Prostate gland (tissue), 2 donors: Measurements from ENCODE around the gene TP53I11. TPM values are rescaled to one million over a fixed set of nuclear protein-coding genes. Genes with fewer than 3 reads are reported as not detected.

Experiments used
- DNase-seq: peaks from one replicate; pipeline ENCODE4 v3.0.0-alpha.2; 2019; ENCODE audit warnings: low spot score
- H3K27ac ChIP-seq, 2 donors: fragments of 200-600 bp; sonication (generic); 2 replicates each; pipeline ENCODE4 v1.5.1; 2017 to 2019
- H3K27me3 ChIP-seq: fragments of 200-600 bp; sonication (generic); replicated peaks from 2 replicates; pipeline ENCODE4 v1.5.1; 2019; ENCODE audit not compliant: insufficient read depth
- H3K36me3 ChIP-seq, 2 donors: fragments of 200-600 bp; sonication (generic); 1 replicate in 1 of 2; 2 replicates in 1 of 2; pipeline versions ENCODE4 v1.5.1 to v1.8.1; 2017 to 2019
- H3K4me1 ChIP-seq: fragments of 200-600 bp; sonication (generic); replicated peaks from 2 replicates; pipeline ENCODE4 v1.5.1; 2019
- H3K4me3 ChIP-seq, 2 donors: fragments of 200-600 bp; sonication (generic); 2 replicates each; pipeline ENCODE4 v1.5.1; 2017 to 2019
- H3K9me3 ChIP-seq: fragments of 200-600 bp; sonication (generic); 2 replicates; pipeline ENCODE4 v1.5.1; 2017
- CTCF ChIP-seq, 4 experiments: fragments of 200-600 bp in 2 of 4; fragments of 450-650 bp in 2 of 4; sonication (generic) in 2 of 4; IDR thresholded peaks; 1 replicate in 3 of 4; 2 replicates in 1 of 4; pipeline ENCODE4 v1.5.1; 2016 to 2019; ENCODE audit warnings: antibody characterized with exemption in 4 of 4, mild to moderate bottlenecking in 2 of 4, moderate library complexity in 2 of 4
- POLR2A ChIP-seq: fragments of 450-650 bp; IDR thresholded peaks from one replicate; pipeline ENCODE4 v1.6.1; 2016; ENCODE audit warnings: antibody characterized with exemption, mild to moderate bottlenecking
- POLR2AphosphoS5 ChIP-seq: sonication (generic); formaldehyde crosslinking; IDR thresholded peaks from one replicate; pipeline ENCODE4 v1.6.1; 2017; ENCODE audit warnings: antibody characterized with exemption
- WGBS: methylation state at CpG from one replicate; pipeline ENCODE4 v1.1.5; 2018; 5-methylcytosine and 5-hydroxymethylcytosine counted together
- intact Hi-C: fragments of 100-400 bp; cut with DNase I; formaldehyde crosslinking; loops from one replicate; pipeline ENCODE4 v1.14.2; 2022
- total RNA-seq, 2 donors: library from RNA; depleted of rRNA; stranded (reverse); fragments of >200 nt; gene quantifications; one replicate each; pipeline ENCODE4 v1.1.0, GENCODE V29; 2016

TP53I11 gene
- total RNA-seq, 2 donors from 2014 or later, result 72.0 to 115 TPM

DNA sequence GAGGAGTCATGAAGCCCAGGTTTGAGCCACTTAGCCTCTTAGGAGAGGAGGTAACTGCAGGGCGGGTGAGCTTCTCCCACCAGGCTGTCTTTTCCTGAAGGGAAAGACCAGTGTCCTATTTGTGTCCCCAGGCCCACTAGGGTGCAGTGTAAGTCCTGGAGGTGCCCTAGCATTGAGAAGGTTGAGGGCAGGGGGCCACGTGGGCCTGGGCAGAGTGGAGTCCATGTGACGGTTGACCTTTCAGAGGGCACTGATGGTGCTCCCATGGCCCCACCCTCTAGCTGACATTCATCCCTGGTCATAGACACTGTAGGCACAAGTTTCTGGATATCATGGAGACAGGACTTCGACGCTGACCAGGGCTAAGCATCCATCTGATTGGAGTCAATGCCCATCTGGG, 44.1 kb upstream of the TP53I11 start:
- no peak overlapping the region for H3K27ac ChIP-seq
- 61% methylated on average over 5 of the region's 5 CpGs for WGBS
- no peak for DNase-seq
- TF ChIP-seq POLR2A (no peak), CTCF (IDR thresholded peaks at IDR 0.05) (no peak), POLR2AphosphoS5 (no peak)
- H3K27me3 ChIP-seq, result no peaks in the 10 kb centered on the region
- intact Hi-C loops, result no loop called here
- H3K36me3 ChIP-seq, result no peaks in the 10 kb centered on the region
- H3K9me3 ChIP-seq, result no peaks in the 10 kb centered on the region
- H3K4me1 ChIP-seq, result no peaks in the 10 kb centered on the region
- H3K4me3 ChIP-seq, result no peak overlapping the region

- Histone ChIP-seq H3K4me1 (no peaks in the 10 kb centered on the region), H3K27me3 (no peaks in the 10 kb centered on the region), H3K36me3 (no peaks in the 10 kb centered on the region), H3K4me3 (no peak overlapping the region), H3K9me3 (no peaks in the 10 kb centered on the region), H3K27ac (peak overlapping the region in 1 of 2 donors; percentile 6)
- TF ChIP-seq POLR2AphosphoS5 (peak; percentile 24), POLR2A (no peak), CTCF (IDR thresholded peaks at IDR 0.05) (no peak)
- intact Hi-C loops, result no loop called here
- DNase-seq, result no peak
- WGBS, result 62% methylated on average over 10 of the region's 10 CpGs
These were observed 43.5 kb upstream of the TP53I11 start for GRCh38 chr11:44993971-44994704.

GRCh38 chr11:44992774-44993173, 42.1 kb upstream of the TP53I11 start:
- no peak for TF ChIP-seq CTCF (IDR thresholded peaks at IDR 0.05)
- TF ChIP-seq POLR2A, result no peak
- no peak for DNase-seq
- H3K27ac ChIP-seq, result no peak overlapping the region
- intact Hi-C loops, result no loop called here
- H3K4me1 ChIP-seq, result no peaks in the 10 kb centered on the region
- WGBS, result 61% methylated on average over 4 of the region's 4 CpGs
- no peaks in the 10 kb centered on the region for H3K36me3 ChIP-seq
- H3K27me3 ChIP-seq, result no peaks in the 10 kb centered on the region
- H3K9me3 ChIP-seq, result no peaks in the 10 kb centered on the region
- no peak overlapping the region for H3K4me3 ChIP-seq

- H3K27me3 ChIP-seq, result no peaks in the 10 kb centered on the region
- H3K36me3 ChIP-seq, result no peaks in the 10 kb centered on the region
- no peaks in the 10 kb centered on the region for H3K4me1 ChIP-seq
- no peaks in the 10 kb centered on the region for H3K9me3 ChIP-seq
- TF ChIP-seq CTCF (IDR thresholded peaks at IDR 0.05) (no peak), POLR2AphosphoS5 (peak; percentile 72)
- WGBS, result 51% methylated on average over 3 of the region's 3 CpGs
- no peak overlapping the region for H3K27ac ChIP-seq
- peak; percentile 67 for DNase-seq
- no peak overlapping the region for H3K4me3 ChIP-seq
- intact Hi-C loops, result no loop called here
These were observed 41.5 kb upstream of the TP53I11 start for GRCh38 chr11:44992181-44992582.

- WGBS, result 71% methylated on average over 5 of the region's 5 CpGs
- intact Hi-C loops, result no loop called here
- Histone ChIP-seq H3K27me3 (no peaks in the 10 kb centered on the region), H3K4me1 (no peaks in the 10 kb centered on the region), H3K9me3 (no peaks in the 10 kb centered on the region), H3K36me3 (no peaks in the 10 kb centered on the region), H3K4me3 (no peak overlapping the region), H3K27ac (peak overlapping the region; percentile 2 to 10)
- TF ChIP-seq POLR2AphosphoS5 (no peak), CTCF (IDR thresholded peaks at IDR 0.05) (no peak), POLR2A (no peak)
- no peak for DNase-seq
These were observed 40.0 kb upstream of the TP53I11 start for GRCh38 chr11:44990665-44991064.
